GM23248 (cell line): ENCODE data around the gene JMJD4.

Experiments
- EZH2 ChIP-seq: fragments of 200-600 bp; sonication (generic); IDR thresholded peaks from 2 replicates; pipeline ENCODE4 v1.6.1; 2018; ENCODE audit warnings: antibody characterized with exemption, mild to moderate bottlenecking; ENCODE audit not compliant: insufficient read depth, poor library complexity, severe bottlenecking
- EZH2phosphoT487 ChIP-seq: fragments of 200-600 bp; sonication (generic); IDR thresholded peaks from 2 replicates; pipeline ENCODE4 v1.6.1; 2018; ENCODE audit warnings: antibody characterized with exemption, moderate library complexity, mild to moderate bottlenecking, low read depth; ENCODE audit not compliant: insufficient read depth

- TF ChIP-seq EZH2, result no peak
- TF ChIP-seq EZH2phosphoT487, result no peak
These were observed 40.7 kb upstream of the JMJD4 start for GRCh38 chr1:227775841-227776240.
